ENCODE results near the gene MYEOV. TPM values are rescaled to one million over a fixed set of nuclear protein-coding genes. Genes with fewer than 3 reads are reported as not detected.
A peak's percentile ranks its signal among the peaks of the same experiment; 100 is the strongest.

The MYEOV gene
- total RNA-seq, 2 experiments from 2014 or later = 0.35 TPM; not detected in 1

- DNase-seq = no peak
- H3K9me3 Mint-ChIP-seq = peaks cover 18% of the 10 kb centered on the region
- H3K4me1 Mint-ChIP-seq (ENCODE audit: low read depth) = peaks cover 42% of the 10 kb centered on the region
- H3K27ac Mint-ChIP-seq = no peak overlapping the region
- intact Hi-C loops (cut with micrococcal nuclease) = no loop called here
- CTCF ChIA-PET = interaction anchor here (1.3 kb wide), 1 partner anchor 307 kb away, joined by 4 read pairs; no protein-coding TSS in a partner anchor
- H3K36me3 Mint-ChIP-seq (ENCODE audit: low read depth) = peaks cover 9% of the 10 kb centered on the region
- no peak overlapping the region for H3K4me3 Mint-ChIP-seq
- no peaks in the 10 kb centered on the region for H3K27me3 Mint-ChIP-seq (ENCODE audit: low read depth)
Observed at GRCh38 chr11:69335781-69336405, 41.9 kb downstream of the MYEOV start.

- intact Hi-C loops (cut with micrococcal nuclease) = loop anchor here (1.0 kb wide), 2 partner anchors 15 to 40 kb away; no protein-coding TSS in a partner anchor
- Mint-ChIP-seq H3K36me3 (ENCODE audit: low read depth) (peaks cover 9% of the 10 kb centered on the region), H3K9me3 (peaks cover 18% of the 10 kb centered on the region), H3K4me1 (ENCODE audit: low read depth) (peaks cover 42% of the 10 kb centered on the region), H3K27me3 (ENCODE audit: low read depth) (no peaks in the 10 kb centered on the region), H3K4me3 (no peak overlapping the region), H3K27ac (peak overlapping the region; percentile 63)
- CTCF ChIA-PET = interaction anchor here (1.3 kb wide), 1 partner anchor 306 kb away, joined by 4 read pairs; no protein-coding TSS in a partner anchor
- peak; percentile 53 for DNase-seq
Observed at GRCh38 chr11:69337211-69337721, 43.3 kb downstream of the MYEOV start.

GRCh38 chr11:69339041-69339733 is 45.2 kb downstream of the MYEOV start:
- Mint-ChIP-seq H3K4me3 (no peak overlapping the region), H3K4me1 (ENCODE audit: low read depth) (peaks cover 42% of the 10 kb centered on the region), H3K27me3 (ENCODE audit: low read depth) (no peaks in the 10 kb centered on the region), H3K27ac (no peak overlapping the region), H3K36me3 (ENCODE audit: low read depth) (peaks cover 9% of the 10 kb centered on the region), H3K9me3 (peaks cover 18% of the 10 kb centered on the region)
- CTCF ChIA-PET = no interaction called here
- intact Hi-C loops (cut with micrococcal nuclease) = no loop called here
- no peak for DNase-seq

- Mint-ChIP-seq H3K27me3 (ENCODE audit: low read depth) (no peaks in the 10 kb centered on the region), H3K27ac (no peak overlapping the region), H3K4me3 (no peak overlapping the region), H3K4me1 (ENCODE audit: low read depth) (peaks cover 45% of the 10 kb centered on the region), H3K36me3 (ENCODE audit: low read depth) (peaks cover 9% of the 10 kb centered on the region), H3K9me3 (peaks cover 18% of the 10 kb centered on the region)
- intact Hi-C loops (cut with micrococcal nuclease) = no loop called here
- CTCF ChIA-PET = no interaction called here
- no peak for DNase-seq
Observed at GRCh38 chr11:69339983-69340565, 46.1 kb downstream of the MYEOV start.

- Mint-ChIP-seq H3K36me3 (ENCODE audit: low read depth) (peaks cover 9% of the 10 kb centered on the region), H3K4me1 (ENCODE audit: low read depth) (peaks cover 25% of the 10 kb centered on the region), H3K27ac (no peak overlapping the region), H3K9me3 (peaks cover 18% of the 10 kb centered on the region), H3K4me3 (no peak overlapping the region), H3K27me3 (ENCODE audit: low read depth) (no peaks in the 10 kb centered on the region)
- DNase-seq = no peak
- intact Hi-C loops (cut with micrococcal nuclease) = no loop called here
- CTCF ChIA-PET = no interaction called here
Observed at GRCh38 chr11:69342588-69343330, 48.8 kb downstream of the MYEOV start.

GRCh38 chr11:69343401-69344321 is 49.7 kb downstream of the MYEOV start:
- H3K9me3 Mint-ChIP-seq = peaks cover 20% of the 10 kb centered on the region
- no peak for DNase-seq
- H3K36me3 Mint-ChIP-seq (ENCODE audit: low read depth) = peaks cover 10% of the 10 kb centered on the region
- no peaks in the 10 kb centered on the region for H3K27me3 Mint-ChIP-seq (ENCODE audit: low read depth)
- H3K4me1 Mint-ChIP-seq (ENCODE audit: low read depth) = peaks cover 19% of the 10 kb centered on the region
- H3K27ac Mint-ChIP-seq = no peak overlapping the region
- CTCF ChIA-PET = no interaction called here
- intact Hi-C loops (cut with micrococcal nuclease) = no loop called here
- no peak overlapping the region for H3K4me3 Mint-ChIP-seq

- Mint-ChIP-seq H3K4me1 (ENCODE audit: low read depth) (peaks cover 9% of the 10 kb centered on the region), H3K36me3 (ENCODE audit: low read depth) (peaks cover 4% of the 10 kb centered on the region), H3K4me3 (no peak overlapping the region), H3K27me3 (ENCODE audit: low read depth) (no peaks in the 10 kb centered on the region), H3K27ac (no peak overlapping the region), H3K9me3 (peaks cover 12% of the 10 kb centered on the region)
- intact Hi-C loops (cut with micrococcal nuclease) = no loop called here
- CTCF ChIA-PET = no interaction called here
- DNase-seq = no peak
Observed at GRCh38 chr11:69344570-69345145, 50.7 kb downstream of the MYEOV start.

Other genes starting within 250 kb of the MYEOV start
- 1 to 10 TPM; 7.0 to 8.0 TPM for gene TPCN2, start 245.2 kb upstream of the MYEOV start, total RNA-seq
- under 1 TPM; 0.12 to 0.17 TPM for gene SMIM38, start 138.2 kb upstream of the MYEOV start, total RNA-seq
- not detected for gene LINC01488, start 187.5 kb downstream of the MYEOV start, total RNA-seq

All from activated naive CD4-positive, alpha-beta T cell treated with anti-CD3 and anti-CD28 coated beads for 36 hours (primary cell).